ENCODE data around the gene CFAP69. TPM values are rescaled to one million over a fixed set of nuclear protein-coding genes. Genes with fewer than 3 reads are reported as not detected.

The CFAP69 gene
- total and polyA plus RNA-seq, 2 donors (not counting 1 experiment from before 2014, with no cell fraction given): 0.10 to 0.15 TPM

- 83% methylated on average over 2 of the region's 7 CpGs for WGBS (ENCODE audit: insufficient coverage)
- H3K27me3 Mint-ChIP-seq: peaks cover 53% of the 10 kb centered on the region
- H3K27me3 ChIP-seq (replicated peaks in 1 of 4; ENCODE audit: control extremely low read depth in 1 of 4, control insufficient read depth in 3 of 4, insufficient read depth in 4 of 4, low read length in 3 of 4): peaks cover 0 to 29% (median 26%) of the 10 kb centered on the region in 4 experiments
- ATAC-seq (ENCODE audit: low read depth): no peak
- peaks cover 0 to 13% of the 10 kb centered on the region in 2 donors for H3K4me1 ChIP-seq (ENCODE audit: control insufficient read depth in 2 of 2, insufficient read depth in 2 of 2, low read length in 2 of 2)
- intact Hi-C loops (cut with micrococcal nuclease): no loop called here
- CTCF ChIA-PET: interaction anchor here (1.1 kb wide), 1 partner anchor 166 kb away, joined by 5 read pairs; the partner anchor contains the start of gene STEAP1
- TF ChIP-seq CTCF (IDR thresholded peaks at IDR 0.05): no peak
- TF ChIP-seq EZH2 (IDR thresholded peaks at IDR 0.05; ENCODE audit: borderline replicate concordance, insufficient read depth, low read depth, low read length, poor library complexity, severe bottlenecking): no peak
- H3K9me3 Mint-ChIP-seq (ENCODE audit: insufficient read depth): no peaks in the 10 kb centered on the region
- no peak overlapping the region for H3K27ac ChIP-seq (ENCODE audit: low read length in 2 of 2)
- H3K27ac Mint-ChIP-seq: no peak overlapping the region
- no peak overlapping the region for H2AFZ ChIP-seq (ENCODE audit: insufficient read depth, low read depth, low read length, poor library complexity, severe bottlenecking)
- H3K4me2 ChIP-seq (replicated peaks; ENCODE audit: low read depth, low read length, poor library complexity, severe bottlenecking): no peak overlapping the region
- H3K36me3 ChIP-seq (replicated peaks in 1 of 2; ENCODE audit: control extremely low read depth in 1 of 2, control insufficient read depth in 1 of 2, extremely low read depth in 1 of 2, insufficient read depth in 2 of 2, low read length in 1 of 2): no peaks in the 10 kb centered on the region
- no peak for DNase-seq
- peaks cover 8% of the 10 kb centered on the region for H3K4me1 Mint-ChIP-seq
- no peaks in the 10 kb centered on the region for H3K79me2 ChIP-seq (ENCODE audit: control insufficient read depth, insufficient read depth, low read length)
- H3K9me3 ChIP-seq (ENCODE audit: control extremely low read depth in 1 of 3, control insufficient read depth in 2 of 3, insufficient read depth in 1 of 3, low read length in 2 of 3): no peaks in the 10 kb centered on the region
- H4K20me1 ChIP-seq (ENCODE audit: control insufficient read depth, insufficient read depth, low read length, poor library complexity, severe bottlenecking): no peaks in the 10 kb centered on the region
- no peak overlapping the region for H3K4me3 ChIP-seq (ENCODE audit: control extremely low read depth in 1 of 5, extremely low read depth in 1 of 5, insufficient read depth in 1 of 5, low read depth in 2 of 5, low read length in 4 of 5)
- H3K9ac ChIP-seq (ENCODE audit: low read length): no peak overlapping the region
- POLR2A ChIA-PET: no interaction called here
- H3K4me3 Mint-ChIP-seq: no peak overlapping the region
Observed at GRCh38 chr7:90320014-90320413, 75.0 kb downstream of the CFAP69 start.

- no peak overlapping the region for H3K9ac ChIP-seq (ENCODE audit: low read length)
- Mint-ChIP-seq H3K9me3 (ENCODE audit: insufficient read depth) (no peaks in the 10 kb centered on the region), H3K27ac (no peak overlapping the region), H3K4me3 (peak overlapping the region; percentile 17), H3K27me3 (peaks cover 54% of the 10 kb centered on the region), H3K4me1 (peaks cover 8% of the 10 kb centered on the region)
- no peak overlapping the region for H2AFZ ChIP-seq (ENCODE audit: insufficient read depth, low read depth, low read length, poor library complexity, severe bottlenecking)
- no peaks in the 10 kb centered on the region for H4K20me1 ChIP-seq (ENCODE audit: control insufficient read depth, insufficient read depth, low read length, poor library complexity, severe bottlenecking)
- H3K79me2 ChIP-seq (ENCODE audit: control insufficient read depth, insufficient read depth, low read length): no peaks in the 10 kb centered on the region
- H3K4me1 ChIP-seq (ENCODE audit: control insufficient read depth in 2 of 2, insufficient read depth in 2 of 2, low read length in 2 of 2): peaks cover 0 to 13% of the 10 kb centered on the region in 2 donors
- ChIA-PET CTCF (no interaction called here), POLR2A (no interaction called here)
- no peak overlapping the region for H3K4me2 ChIP-seq (replicated peaks; ENCODE audit: low read depth, low read length, poor library complexity, severe bottlenecking)
- WGBS (ENCODE audit: insufficient coverage): 27% methylated on average over 3 of the region's 7 CpGs
- ATAC-seq (ENCODE audit: low read depth) (no peak), DNase-seq (no peak)
- TF ChIP-seq EZH2 (IDR thresholded peaks at IDR 0.05; ENCODE audit: borderline replicate concordance, insufficient read depth, low read depth, low read length, poor library complexity, severe bottlenecking): no peak
- TF ChIP-seq CTCF (IDR thresholded peaks at IDR 0.05): no peak
- H3K36me3 ChIP-seq (replicated peaks in 1 of 2; ENCODE audit: control extremely low read depth in 1 of 2, control insufficient read depth in 1 of 2, extremely low read depth in 1 of 2, insufficient read depth in 2 of 2, low read length in 1 of 2): no peaks in the 10 kb centered on the region
- no peak overlapping the region for H3K4me3 ChIP-seq (ENCODE audit: control extremely low read depth in 1 of 5, extremely low read depth in 1 of 5, insufficient read depth in 1 of 5, low read depth in 2 of 5, low read length in 4 of 5)
- intact Hi-C loops (cut with micrococcal nuclease): no loop called here
- H3K27ac ChIP-seq (ENCODE audit: low read length in 2 of 2): no peak overlapping the region
- H3K9me3 ChIP-seq (ENCODE audit: control extremely low read depth in 1 of 3, control insufficient read depth in 2 of 3, insufficient read depth in 1 of 3, low read length in 2 of 3): no peaks in the 10 kb centered on the region
- H3K27me3 ChIP-seq (replicated peaks in 1 of 4; ENCODE audit: control extremely low read depth in 1 of 4, control insufficient read depth in 3 of 4, insufficient read depth in 4 of 4, low read length in 3 of 4): peaks cover 0 to 29% (median 26%) of the 10 kb centered on the region in 4 experiments
Observed at GRCh38 chr7:90320418-90320800, 75.4 kb downstream of the CFAP69 start.
